Tibial artery (tissue), 4 donors: ENCODE results near the gene ROBO4.

Experiments used
- DNase-seq, 2 donors: peaks; one replicate each; pipeline ENCODE4 v3.0.0-alpha.2; 2019
- H3K27ac ChIP-seq, 2 donors: fragments of 200-600 bp; sonication (generic) in 1 of 2; 1 replicate in 1 of 2; 2 replicates in 1 of 2; pipeline ENCODE4 v1.5.1; 2018 to 2019; ENCODE audit warnings: mild to moderate bottlenecking in 1 of 2
- H3K27me3 ChIP-seq, 2 donors: fragments of 200-600 bp; sonication (generic) in 1 of 2; one replicate each; pipeline versions ENCODE4 v1.5.1 to v1.6.0; 2016 to 2019
- H3K36me3 ChIP-seq, 3 donors: fragments of 200-600 bp; sonication (generic) in 2 of 3; one replicate each; pipeline ENCODE4 v1.5.1; 2016 to 2019; ENCODE audit warnings: mild to moderate bottlenecking in 2 of 3
- H3K4me1 ChIP-seq, 4 donors: fragments of 200-600 bp; sonication (generic) in 2 of 4; 1 replicate in 3 of 4; 2 replicates in 1 of 4; pipeline ENCODE4 v1.5.1; 2016 to 2019
- H3K4me3 ChIP-seq, 2 donors: fragments of 200-600 bp; sonication (generic) in 1 of 2; 1 replicate in 1 of 2; 2 replicates in 1 of 2; pipeline ENCODE4 v1.5.1; 2018 to 2019; ENCODE audit warnings: mild to moderate bottlenecking in 2 of 2
- H3K9me3 ChIP-seq, 3 donors: fragments of 200-600 bp; sonication (generic) in 1 of 3; one replicate each; pipeline ENCODE4 v1.5.1; 2016 to 2019
- intact Hi-C: fragments of 100-400 bp; cut with DNase I; formaldehyde crosslinking; loops from one replicate; pipeline ENCODE4 v1.15.0; 2023; ENCODE audit warnings: low total_unique reads
- TF ChIP-seq, protein P1 (sequence below), 2 experiments: fragments of 200-600 bp in 1 of 2; fragments of 450-650 bp in 1 of 2; IDR thresholded peaks; one replicate each; pipeline ENCODE4 v1.5.1; 2017 to 2019; ENCODE audit warnings: antibody characterized with exemption in 2 of 2, mild to moderate bottlenecking in 1 of 2, moderate library complexity in 1 of 2

The ROBO4 gene

GRCh38 chr11:124922831-124923230, 25.2 kb upstream of the ROBO4 start:
- H3K9me3 ChIP-seq: no peaks in the 10 kb centered on the region
- peaks cover 0 to 11% (median 7%) of the 10 kb centered on the region in 4 donors for H3K4me1 ChIP-seq
- H3K4me3 ChIP-seq: no peak overlapping the region
- intact Hi-C loops: no loop called here
- peaks cover 0 to 20% of the 10 kb centered on the region in 2 donors for H3K27me3 ChIP-seq
- no peak for DNase-seq
- no peaks in the 10 kb centered on the region for H3K36me3 ChIP-seq
- H3K27ac ChIP-seq: no peak overlapping the region
- TF ChIP-seq, protein P1, sequence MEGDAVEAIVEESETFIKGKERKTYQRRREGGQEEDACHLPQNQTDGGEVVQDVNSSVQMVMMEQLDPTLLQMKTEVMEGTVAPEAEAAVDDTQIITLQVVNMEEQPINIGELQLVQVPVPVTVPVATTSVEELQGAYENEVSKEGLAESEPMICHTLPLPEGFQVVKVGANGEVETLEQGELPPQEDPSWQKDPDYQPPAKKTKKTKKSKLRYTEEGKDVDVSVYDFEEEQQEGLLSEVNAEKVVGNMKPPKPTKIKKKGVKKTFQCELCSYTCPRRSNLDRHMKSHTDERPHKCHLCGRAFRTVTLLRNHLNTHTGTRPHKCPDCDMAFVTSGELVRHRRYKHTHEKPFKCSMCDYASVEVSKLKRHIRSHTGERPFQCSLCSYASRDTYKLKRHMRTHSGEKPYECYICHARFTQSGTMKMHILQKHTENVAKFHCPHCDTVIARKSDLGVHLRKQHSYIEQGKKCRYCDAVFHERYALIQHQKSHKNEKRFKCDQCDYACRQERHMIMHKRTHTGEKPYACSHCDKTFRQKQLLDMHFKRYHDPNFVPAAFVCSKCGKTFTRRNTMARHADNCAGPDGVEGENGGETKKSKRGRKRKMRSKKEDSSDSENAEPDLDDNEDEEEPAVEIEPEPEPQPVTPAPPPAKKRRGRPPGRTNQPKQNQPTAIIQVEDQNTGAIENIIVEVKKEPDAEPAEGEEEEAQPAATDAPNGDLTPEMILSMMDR (IDR thresholded peaks at IDR 0.05): no peak

GRCh38 chr11:124920870-124921609, 23.4 kb upstream of the ROBO4 start:
- intact Hi-C loops: no loop called here
- TF ChIP-seq, protein P1 (IDR thresholded peaks at IDR 0.05): no peak
- H3K4me3 ChIP-seq: peak overlapping the region; percentile 42 to 56
- DNase-seq: peak; percentile 71 to 78
- H3K4me1 ChIP-seq: peaks cover 0 to 11% (median 7%) of the 10 kb centered on the region in 4 donors
- no peaks in the 10 kb centered on the region for H3K9me3 ChIP-seq
- peaks cover 0 to 25% of the 10 kb centered on the region in 2 donors for H3K27me3 ChIP-seq
- H3K27ac ChIP-seq: no peak overlapping the region
- no peaks in the 10 kb centered on the region for H3K36me3 ChIP-seq

- intact Hi-C loops: no loop called here
- peaks cover 0 to 11% (median 7%) of the 10 kb centered on the region in 4 donors for H3K4me1 ChIP-seq
- DNase-seq: no peak
- TF ChIP-seq, protein P1 (IDR thresholded peaks at IDR 0.05): no peak
- H3K27me3 ChIP-seq: peaks cover 0 to 25% of the 10 kb centered on the region in 2 donors
- H3K4me3 ChIP-seq: peak overlapping the region in 1 of 2 donors; percentile 56
- H3K36me3 ChIP-seq: no peaks in the 10 kb centered on the region
- H3K9me3 ChIP-seq: no peaks in the 10 kb centered on the region
- H3K27ac ChIP-seq: no peak overlapping the region
These were observed 22.7 kb upstream of the ROBO4 start for GRCh38 chr11:124920356-124920755.

DNA sequence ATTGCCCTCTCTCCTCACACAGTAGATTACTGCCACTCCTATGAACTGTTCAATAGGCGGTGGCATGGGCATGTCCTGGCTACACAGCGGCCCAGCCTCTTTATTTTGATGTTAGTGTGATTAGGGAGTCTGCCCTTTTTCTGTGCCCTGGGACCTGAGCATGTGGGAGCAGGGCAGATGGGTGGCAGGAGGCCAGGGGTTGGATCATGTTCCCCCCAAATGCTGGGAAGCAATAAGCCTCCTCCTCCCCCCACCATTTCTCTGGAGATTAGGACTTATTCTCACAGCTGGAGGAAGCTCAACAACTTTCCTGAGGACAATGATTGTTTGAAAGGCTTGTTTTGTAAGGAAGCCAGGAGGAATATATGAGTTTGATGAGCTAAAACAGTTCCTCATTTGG, 22.2 kb upstream of the ROBO4 start:
- Histone ChIP-seq H3K27me3 (peaks cover 0 to 23% of the 10 kb centered on the region in 2 donors), H3K27ac (no peak overlapping the region), H3K4me1 (peaks cover 0 to 11% (median 7%) of the 10 kb centered on the region in 4 donors), H3K9me3 (no peaks in the 10 kb centered on the region), H3K4me3 (no peak overlapping the region), H3K36me3 (no peaks in the 10 kb centered on the region)
- TF ChIP-seq, protein P1 (IDR thresholded peaks at IDR 0.05): no peak
- no peak for DNase-seq
- intact Hi-C loops: no loop called here

DNA sequence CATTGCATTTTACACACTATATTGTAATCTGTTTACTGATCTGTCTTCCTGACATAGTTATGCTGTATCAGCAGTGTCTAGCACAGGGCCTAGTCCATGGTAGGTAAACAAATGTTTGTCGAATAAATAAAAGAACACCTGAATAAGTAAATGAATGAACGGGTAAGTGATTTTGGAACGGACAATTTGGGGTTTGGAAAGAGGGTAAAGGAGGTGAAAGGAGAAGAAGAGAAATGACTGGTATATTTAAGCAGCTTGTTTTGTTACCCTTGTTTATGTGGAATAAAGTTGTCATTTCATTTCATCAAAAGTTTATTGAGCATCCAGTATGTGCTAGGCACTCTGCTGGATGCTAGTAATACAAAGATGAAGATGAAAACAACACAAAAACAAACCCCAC, 21.3 kb upstream of the ROBO4 start, which contains the start of gene HEPN1:
TSS of gene HEPN1 (plus strand) at position 301 of the 400 bp plus-strand sequence.
- intact Hi-C loops: no loop called here
- Histone ChIP-seq H3K9me3 (no peaks in the 10 kb centered on the region), H3K27ac (no peak within 1 kb of the TSS), H3K36me3 (no peaks in the 10 kb centered on the region), H3K4me3 (no peak within 1 kb of the TSS), H3K27me3 (peaks cover 0 to 22% of the 10 kb centered on the region in 2 donors), H3K4me1 (peaks cover 0 to 11% (median 7%) of the 10 kb centered on the region in 4 donors)
- DNase-seq: no peak
- TF ChIP-seq, protein P1 (IDR thresholded peaks at IDR 0.05): no peak
